GM20000 (cell line): ENCODE data around the gene ZNF554.

Experiments
- DNase-seq: peaks from one replicate; pipeline ENCODE4 v3.0.0; 2012; ENCODE audit warnings: low spot score
- TF ChIP-seq, protein P1 (sequence below): IDR thresholded peaks from 2 replicates; pipeline ENCODE4 v1.5.1; 2012; ENCODE audit warnings: mild to moderate bottlenecking, control low read depth; ENCODE audit errors: extremely low read depth, missing control alignments

The ZNF554 gene

DNA sequence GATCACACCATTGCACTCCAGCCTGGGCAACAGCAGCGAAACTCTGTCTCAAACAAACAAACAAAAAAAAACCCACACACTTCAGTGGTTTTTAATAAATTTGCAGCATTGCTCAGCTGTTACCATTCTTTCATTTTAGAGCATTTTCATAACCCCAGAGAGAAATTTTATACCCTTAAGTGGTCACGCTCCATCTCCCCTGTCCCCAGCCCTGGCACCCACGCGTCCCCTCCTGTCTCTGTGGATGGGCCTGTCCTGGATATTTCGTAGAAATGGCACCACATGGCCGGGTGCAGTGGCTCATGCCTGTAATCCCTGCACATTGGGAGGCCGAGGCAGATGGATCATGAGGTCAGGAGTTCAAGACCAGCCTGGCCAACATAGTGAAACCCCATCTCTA lies 26.5 kb upstream of the ZNF554 start:
- DNase-seq = no peak
- TF ChIP-seq, protein P1, sequence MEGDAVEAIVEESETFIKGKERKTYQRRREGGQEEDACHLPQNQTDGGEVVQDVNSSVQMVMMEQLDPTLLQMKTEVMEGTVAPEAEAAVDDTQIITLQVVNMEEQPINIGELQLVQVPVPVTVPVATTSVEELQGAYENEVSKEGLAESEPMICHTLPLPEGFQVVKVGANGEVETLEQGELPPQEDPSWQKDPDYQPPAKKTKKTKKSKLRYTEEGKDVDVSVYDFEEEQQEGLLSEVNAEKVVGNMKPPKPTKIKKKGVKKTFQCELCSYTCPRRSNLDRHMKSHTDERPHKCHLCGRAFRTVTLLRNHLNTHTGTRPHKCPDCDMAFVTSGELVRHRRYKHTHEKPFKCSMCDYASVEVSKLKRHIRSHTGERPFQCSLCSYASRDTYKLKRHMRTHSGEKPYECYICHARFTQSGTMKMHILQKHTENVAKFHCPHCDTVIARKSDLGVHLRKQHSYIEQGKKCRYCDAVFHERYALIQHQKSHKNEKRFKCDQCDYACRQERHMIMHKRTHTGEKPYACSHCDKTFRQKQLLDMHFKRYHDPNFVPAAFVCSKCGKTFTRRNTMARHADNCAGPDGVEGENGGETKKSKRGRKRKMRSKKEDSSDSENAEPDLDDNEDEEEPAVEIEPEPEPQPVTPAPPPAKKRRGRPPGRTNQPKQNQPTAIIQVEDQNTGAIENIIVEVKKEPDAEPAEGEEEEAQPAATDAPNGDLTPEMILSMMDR = no peak

DNA sequence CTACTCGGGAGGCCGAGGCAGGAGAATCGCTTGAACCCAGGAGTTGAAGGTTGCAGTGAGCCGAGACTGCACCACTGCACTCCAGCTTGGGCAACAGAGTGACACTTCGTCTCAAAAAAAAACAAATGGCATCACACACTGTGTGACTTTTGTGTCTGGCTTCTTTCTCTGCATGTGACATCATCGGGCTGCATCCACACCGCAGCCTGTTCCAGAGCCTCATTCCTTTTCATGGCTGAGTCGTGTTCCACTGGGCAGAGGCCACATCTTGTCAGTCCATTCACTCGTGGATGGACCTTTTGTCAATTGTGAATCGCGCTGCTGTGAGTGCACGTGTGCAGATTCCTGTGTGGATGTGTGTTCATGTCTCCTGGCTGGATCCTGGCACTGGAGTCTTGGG lies 26.1 kb upstream of the ZNF554 start:
- TF ChIP-seq, protein P1 = no peak

DNA sequence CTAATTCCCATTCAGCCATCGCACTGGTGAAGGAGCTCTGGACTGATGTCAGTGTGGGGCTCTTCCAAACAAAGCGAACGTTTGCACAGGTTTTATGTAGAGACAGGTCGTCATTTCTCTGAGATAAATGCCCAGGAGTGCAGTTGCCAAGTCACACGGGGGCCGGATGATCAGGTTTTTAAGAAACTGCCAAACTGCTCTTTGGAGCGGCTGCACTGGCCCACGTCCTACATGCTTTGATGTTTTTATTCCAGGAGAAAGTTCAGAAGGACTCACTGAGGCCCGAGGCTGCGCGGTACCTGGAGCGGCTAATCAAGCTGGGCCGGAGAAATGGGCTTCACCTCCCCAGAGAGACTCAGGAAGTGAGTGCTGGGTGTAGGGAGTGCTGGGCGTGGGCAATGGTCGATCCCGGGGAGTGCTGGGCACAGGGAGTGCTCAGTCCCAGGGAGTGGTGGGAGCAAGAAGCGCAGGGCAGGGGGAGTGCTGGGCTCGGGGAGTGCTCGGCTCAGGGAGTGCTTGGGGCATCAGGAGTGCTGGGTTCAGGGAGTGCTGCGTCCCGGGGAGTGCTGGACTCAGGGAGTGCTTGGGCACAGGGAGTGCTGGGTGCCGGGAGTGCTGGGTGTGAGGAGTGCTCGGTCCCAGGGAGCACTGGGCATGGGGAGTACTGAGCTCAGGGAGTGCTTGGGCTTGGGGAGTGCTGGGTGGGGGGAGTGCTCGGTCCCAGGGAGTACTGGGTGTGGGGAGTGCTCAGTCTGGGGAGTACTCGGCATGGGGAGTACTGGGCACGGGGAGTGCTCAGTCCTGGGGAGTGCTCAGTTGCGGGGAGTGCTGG lies 23.6 kb upstream of the ZNF554 start:
- TF ChIP-seq, protein P1 = no peak
- DNase-seq = no peak

More for the DNA sequence above, 26.1 kb upstream of the ZNF554 start:
- no peak for DNase-seq

DNA sequence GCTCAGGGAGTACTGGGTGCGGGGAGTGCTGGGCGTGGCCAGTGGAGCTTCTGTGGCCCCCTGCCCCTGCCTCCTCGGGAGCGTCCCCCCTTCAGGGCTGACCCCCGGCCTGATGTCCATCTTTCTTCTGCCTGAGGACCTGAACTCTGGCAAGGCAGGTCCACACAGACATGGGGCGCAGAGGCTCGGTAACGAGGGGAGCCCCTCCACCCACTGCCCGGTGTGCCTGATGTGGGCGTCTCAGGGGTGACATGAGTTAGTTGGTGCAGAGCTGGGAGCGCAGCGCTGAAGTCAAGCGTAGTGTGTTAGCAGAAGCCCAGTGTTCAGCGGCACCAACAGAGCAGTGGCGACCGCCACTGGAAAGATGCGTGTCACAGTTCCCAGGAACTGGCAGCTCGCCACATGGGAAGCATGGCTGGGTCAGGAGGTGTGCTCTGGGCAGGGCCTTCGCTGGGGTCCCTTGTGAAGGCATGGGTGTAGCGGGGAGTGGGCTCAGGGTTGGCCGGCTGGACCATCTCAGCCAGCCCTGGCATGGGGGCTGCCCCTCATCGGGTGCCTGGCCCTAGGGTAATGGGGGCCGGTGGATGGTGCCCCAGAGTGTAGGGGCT lies 22.9 kb upstream of the ZNF554 start:
- TF ChIP-seq, protein P1 = no peak
- DNase-seq = no peak

DNA sequence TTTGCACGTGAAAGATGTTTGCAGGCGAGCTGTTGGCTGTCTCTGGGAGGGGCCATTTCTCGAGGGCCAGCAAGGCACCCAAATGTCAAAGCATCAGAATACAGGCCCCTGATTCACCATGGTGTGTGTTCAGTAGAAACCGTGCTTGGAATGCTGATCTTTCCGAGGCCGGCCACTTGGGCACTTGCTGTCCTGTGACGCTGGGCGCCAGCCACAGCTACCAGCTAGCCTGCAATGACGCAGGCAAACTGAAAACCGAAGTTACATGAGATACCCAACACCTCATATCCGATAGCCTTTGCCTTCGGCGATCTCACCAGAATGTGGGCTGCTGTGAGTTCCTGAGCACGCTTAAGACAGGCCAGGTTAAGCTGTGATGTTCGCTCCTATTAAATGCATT lies 22.4 kb upstream of the ZNF554 start:
- TF ChIP-seq, protein P1 = no peak
- DNase-seq = no peak

DNA sequence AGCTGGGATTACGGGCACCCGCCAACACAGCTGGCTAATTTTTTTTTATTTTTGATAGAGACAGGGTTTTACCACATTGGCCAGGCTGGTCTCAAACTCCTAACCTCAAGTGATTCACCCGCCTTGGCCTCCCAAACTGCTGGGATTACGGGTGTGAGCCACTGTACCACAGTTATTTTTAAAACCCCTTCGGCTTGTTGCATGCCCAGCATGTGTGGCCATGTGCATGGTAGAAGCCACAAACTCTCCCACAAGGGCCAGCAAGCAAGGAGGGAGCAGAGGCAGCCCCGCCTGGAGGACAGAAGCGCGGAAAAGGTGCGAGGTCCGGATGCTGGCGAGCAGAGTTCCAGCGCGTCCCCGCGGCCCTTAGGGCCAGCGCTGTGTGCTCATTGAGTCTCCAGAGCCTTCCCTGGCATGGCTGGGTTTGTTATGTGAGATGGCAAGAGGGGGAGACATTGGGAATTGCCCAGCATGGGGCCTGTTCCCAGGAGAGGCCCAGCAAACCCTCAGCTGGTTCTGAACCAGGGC lies 21.4 kb upstream of the ZNF554 start:
- TF ChIP-seq, protein P1 = no peak
- DNase-seq = no peak

DNA sequence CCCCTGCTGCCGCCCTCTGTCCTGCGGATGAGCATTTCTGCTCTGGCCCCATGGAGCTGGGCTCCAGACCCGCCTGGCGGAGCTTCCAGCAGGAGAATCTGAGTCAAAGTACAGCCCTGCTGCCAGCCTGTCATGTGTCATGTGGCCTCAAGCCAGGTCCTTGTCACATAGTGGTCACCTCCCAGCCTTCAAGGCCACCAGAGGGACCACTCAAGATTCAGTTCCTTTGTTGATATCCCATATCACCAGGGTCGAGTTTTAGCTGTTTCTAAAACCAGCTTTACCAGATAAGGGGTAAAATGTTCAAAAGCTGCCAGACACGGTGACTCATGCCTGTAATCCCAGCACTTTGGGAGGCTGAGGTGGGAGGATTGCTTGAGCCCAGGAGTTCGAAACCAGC lies 20.9 kb upstream of the ZNF554 start:
- TF ChIP-seq, protein P1 = no peak
- DNase-seq = no peak
